GM21576 (cell line): ENCODE measurements around the gene LCA5.
"Not testable (repeated sequence)": the region's sequence is repeated elsewhere in the genome, so short reads cannot be mapped to it uniquely, and the experiment has no call there.

Experiments used
- ATAC-seq: cut with Tn5 transposase; IDR thresholded peaks from one replicate; pipeline ENCODE4 v1.9.1; 2021; ENCODE audit warnings: mild to moderate bottlenecking, moderate library complexity; ENCODE audit not compliant: unreplicated experiment

LCA5 gene

DNA sequence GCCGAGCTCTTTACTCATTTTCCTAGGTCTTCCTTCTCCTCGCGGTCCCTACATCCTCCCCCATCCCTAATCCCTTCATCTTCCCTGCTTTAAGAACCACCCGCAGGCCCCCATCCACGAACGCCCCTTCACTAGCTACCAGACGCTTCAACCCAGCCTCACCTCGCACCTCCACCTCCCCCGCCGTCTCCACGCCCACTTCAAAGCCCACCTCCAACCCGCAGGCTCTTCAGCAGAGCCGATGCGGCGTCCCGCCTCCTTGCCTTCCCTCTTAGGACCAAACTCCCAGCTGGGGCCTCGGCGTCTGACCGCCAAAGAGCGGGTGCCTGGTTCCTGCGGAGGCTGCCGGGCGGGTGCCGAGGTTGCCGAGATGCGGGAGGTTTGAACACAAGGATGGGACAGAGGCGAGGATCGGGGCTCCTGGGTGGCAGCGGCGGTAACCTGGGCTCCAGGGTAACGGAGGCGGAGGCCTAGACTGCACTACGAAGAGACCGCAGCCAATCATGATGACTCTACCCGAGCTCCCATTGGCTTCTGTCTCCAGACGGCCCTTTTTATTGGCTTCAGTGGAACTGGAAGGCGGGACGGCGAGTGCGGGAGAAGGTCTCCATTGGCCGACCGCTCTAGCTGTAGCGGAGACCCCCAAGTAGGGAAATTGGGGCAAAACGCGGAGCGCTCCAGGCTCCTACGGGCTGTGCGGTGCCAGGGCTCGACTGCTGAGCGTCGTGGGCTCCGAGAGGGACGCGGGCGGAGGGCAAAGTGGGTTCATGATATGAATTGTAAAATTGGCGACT is at the start of gene LCA5:
Gene LCA5, minus strand, starts transcription at position 477 of the 794 bp plus-strand sequence. CDS start 18,536 bp downstream, outside the sequence.
- ATAC-seq: peak; percentile 100

DNA sequence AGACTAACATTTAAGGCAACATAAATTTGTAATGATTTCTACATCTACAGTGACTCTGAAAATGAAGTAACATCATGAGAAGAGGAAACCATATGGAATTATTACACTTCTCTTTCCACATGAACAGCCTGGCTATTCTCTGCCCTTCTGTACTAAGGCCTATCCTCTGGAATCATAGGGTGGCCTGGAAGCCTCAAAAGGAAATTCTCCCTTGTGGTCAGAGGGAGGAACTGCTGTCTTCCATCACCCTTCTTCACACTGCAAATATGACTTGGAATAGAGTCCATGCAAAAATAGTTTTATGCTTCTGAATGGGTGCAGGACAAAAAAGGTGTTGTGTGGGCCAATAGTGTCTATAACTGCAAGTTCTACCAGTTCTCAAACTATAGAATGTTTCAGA is 49.3 kb upstream of the LCA5 start:
- no peak for ATAC-seq

DNA sequence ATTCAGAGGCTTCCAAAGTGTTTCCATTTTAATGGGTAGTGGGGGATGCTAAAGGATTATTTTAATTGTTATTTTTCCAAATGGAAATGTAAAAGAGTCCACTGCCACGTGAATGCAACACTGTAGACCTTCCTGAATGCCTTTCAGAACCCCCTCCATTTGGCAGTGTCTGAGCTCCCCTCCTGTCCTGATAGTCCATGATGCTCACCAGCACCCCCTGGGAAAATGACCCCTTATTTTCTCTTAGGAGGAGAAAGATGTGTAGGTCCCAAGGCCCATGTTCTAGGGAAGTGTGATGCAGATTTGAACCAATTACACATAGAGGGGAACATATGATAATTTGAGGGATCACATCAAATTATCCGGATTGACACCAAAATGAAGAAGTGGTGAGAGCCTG is 47.1 kb upstream of the LCA5 start:
- no peak for ATAC-seq

DNA sequence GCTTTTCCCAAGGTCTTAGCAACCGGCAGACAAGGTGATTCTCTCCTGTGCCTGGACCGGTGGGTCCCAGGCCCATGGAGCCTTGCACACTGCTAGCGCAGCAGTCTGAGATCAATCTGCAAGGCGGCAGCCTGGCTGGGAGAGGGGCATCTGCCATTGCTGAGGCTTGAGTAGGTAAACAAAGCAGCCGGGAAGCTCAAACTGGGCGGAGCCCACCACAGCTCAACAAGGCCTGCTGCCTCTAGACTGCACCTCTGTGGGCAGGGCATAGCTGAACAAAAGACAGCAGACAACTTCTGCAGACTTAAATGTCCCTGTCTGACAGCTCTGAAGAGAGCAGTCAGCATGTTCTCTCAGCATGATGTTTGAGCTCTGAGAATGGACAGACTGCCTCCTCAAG is 40.7 kb upstream of the LCA5 start:
- not testable (repeated sequence) for ATAC-seq

DNA sequence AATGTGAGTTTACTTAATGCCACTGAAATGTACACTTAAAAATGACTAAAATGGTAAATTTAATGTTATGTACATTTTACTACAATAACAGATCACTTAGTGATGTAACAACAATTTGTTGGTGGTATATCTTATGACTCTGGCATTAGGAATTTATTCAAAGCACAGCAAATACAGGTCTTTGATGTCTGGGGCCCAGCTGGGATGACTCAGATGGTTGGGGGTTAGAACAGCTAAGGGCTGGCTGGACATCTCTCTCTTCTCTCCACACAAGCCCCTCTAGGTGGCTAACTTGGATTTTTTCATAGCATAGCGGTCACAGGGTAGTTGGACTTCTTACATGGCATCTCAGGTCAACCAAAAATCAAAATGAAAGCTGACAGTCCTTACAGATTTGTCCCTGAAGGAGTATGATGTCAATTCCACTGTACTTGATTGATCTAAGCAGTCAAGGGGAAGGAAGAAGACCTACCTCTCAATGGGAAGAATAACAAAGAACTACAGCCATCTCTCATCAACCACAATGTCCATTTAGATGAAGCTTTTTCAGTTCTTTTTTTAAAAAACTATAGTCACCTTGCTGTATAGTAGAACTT is 37.5 kb upstream of the LCA5 start:
- ATAC-seq: no peak

DNA sequence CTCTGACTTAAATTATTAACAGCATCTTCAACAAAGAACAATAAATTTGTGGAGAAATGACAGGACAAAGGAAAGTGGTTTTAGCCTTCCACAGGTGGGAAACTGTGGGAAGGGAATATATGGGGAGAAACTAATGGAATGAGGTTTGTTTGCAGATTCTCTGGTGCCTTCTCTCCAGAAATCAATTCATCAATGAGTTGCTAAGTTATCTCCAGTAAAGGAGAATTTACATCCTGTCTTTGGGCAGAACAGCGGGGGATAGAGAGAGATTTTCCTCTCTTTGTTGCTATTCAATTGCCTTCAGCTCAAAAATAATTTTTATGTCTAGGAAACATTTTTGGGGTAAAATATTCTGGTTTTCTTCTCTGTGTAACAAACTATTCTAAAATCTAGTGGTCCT is 36.9 kb upstream of the LCA5 start:
- no peak for ATAC-seq

DNA sequence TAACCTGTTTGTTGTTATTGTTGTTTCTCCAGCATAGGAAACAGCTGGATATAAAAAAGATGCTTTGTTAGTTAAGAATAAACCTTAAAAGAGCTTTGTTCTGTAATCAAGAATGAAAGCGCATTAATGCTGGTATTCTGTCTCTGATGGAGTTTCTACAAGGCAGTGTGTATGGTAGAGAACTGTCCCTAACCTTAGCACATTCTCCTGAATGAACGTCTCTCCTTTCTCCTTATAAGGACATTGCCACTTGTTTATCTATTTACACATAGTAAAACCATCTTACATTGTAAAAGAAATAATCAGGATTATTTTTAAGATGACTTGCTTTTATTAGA is 33.8 kb upstream of the LCA5 start:
- peak; percentile 21 for ATAC-seq

DNA sequence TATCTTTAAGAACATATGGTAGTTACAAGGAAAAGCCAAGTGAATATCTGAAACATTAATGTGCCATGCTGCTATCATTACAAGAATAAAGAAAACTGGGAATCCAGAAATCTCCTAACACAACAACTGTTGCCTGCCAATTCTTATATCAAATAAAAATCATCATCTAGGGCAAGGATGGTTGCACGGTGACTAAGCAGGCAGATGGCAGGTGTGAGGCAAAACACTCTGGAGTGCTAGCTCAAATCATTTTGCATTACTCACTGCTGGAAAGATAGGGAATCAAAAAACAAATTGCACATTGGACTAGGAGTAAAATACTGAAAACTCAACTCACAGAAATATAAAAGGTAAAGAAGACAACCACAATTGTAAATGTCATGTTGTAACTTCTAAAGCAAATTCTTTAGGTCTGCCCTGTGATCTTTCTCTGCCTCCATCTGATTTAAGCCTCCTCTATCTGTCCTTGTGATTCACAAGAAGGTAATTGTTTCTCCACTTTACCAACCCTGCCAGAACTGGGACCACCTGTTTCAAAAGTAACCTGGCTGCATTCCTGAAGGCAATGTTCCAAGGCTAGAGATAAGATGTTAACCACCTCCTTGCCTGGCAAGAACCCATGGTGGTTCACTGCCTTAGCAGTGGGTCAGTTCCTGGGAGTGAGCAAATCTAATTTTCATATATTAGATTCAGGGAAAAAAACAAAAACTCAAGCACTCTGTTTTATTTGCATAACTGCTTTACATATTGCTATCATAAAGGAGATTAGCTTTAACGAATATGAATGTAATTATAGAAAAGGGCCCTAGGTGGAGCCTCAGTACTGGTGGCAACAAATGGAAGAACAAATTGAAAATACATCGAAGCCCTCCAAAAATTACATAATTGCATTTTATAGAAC is 33.1 kb upstream of the LCA5 start:
- ATAC-seq: peak; percentile 83

DNA sequence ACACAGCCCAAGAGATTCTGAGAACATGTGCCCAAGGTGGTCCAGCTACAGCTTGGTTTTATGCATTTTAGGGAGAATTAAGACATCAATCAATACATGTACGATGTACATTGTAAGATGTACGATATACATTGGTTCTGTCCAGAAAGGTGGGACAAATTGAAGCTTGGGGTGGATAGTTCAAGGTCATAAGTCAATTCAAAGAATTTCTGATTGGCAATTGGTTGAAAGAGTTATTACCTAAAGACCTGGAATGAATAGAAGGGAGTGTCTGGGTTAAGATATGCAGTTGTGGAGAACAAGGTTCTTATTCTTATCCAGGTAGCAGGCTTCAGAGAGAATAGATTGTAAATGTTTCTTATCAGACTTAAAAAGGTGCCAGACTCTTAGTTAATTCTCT is 31.8 kb upstream of the LCA5 start:
- ATAC-seq: no peak

DNA sequence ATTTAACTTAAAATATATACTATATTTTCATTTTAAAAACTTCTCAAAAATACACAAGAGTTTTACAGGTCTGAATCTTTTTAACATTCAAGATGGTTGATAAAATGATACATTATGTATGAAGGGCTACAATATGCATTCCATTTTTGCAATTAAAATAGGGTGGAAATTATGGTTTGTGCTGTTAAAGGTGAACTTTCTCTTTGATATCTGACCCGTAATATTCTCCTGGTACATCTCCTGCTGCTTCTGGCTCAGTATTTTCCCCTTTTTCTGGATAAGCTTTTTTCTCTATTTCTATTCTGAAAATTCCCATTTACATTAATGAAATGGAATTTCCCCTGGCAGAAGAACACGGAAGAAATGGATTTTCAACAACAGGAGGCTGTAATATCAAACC is 27.4 kb upstream of the LCA5 start:
- ATAC-seq: no peak

DNA sequence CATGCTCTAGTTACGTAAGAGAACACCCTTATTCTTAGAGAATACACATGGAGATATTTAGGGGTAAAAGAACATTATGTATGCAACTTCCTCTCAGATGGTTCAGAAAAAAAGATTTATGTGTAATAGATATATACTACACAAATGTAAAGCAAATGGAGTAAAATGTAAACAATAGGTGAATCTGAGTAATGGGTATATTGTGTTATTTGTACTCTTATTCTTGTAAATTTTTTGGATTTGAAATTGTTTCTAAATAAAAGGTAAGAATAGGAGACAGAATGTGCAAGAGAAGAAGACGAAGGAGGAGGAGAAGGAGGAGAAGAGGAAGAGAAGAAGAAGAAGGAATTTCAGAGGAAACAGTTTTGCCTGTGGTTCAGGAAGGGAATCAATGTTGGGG is 22.5 kb upstream of the LCA5 start:
- ATAC-seq: no peak

DNA sequence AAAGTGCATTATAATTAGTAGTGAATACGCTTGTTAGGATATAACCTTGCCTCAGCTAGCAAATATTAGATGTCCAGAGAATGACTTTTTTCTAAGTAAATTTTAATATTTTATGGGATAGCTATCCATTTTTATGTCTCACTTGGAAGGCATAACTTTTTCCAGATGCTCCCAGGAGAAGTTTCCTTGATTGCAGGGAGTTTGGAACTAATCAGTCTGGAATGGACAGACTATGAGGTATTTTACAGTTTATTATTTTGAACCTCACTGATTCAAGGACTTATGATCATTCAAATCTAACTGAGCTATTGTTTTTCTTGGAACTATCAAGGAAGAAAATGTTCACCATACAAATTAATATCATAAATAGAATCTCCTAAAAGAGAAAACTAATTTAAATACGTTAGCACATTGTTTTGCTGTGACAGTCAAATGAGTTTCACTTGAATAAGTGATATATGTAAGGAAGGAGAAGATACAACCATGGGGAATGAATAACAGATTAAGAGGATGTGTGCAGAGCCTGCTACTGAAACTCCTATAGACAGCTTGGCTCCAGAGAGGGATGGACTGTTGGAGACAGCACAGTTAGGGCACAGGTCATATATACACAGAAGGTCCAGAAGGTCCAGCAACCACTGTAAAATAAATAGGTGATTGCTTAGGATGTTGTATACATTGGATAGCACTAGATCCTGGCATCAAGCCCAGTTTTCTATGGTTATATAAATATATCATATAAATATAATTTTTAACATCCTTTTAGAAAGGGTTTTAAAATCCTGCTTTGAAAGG is 20.6 kb upstream of the LCA5 start:
- ATAC-seq: no peak

DNA sequence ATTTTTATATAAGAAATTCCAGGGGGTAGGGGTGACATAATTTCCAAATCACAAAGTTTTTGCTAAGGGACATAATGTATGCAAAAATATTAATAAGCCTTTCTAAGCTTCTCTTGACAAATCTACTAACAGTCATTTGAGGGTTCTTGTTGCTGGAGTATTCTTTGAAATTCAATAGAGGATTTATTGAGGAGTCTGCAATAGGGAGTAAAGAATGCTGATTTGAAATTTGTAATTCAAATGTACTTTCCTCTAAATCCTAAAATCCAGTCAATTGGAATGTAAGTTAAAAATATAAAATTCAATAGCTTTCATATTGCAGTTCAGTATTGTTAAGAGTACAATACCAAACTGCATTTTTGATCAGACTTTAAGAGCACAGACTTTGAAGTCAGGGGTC is 17.1 kb upstream of the LCA5 start:
- no peak for ATAC-seq

DNA sequence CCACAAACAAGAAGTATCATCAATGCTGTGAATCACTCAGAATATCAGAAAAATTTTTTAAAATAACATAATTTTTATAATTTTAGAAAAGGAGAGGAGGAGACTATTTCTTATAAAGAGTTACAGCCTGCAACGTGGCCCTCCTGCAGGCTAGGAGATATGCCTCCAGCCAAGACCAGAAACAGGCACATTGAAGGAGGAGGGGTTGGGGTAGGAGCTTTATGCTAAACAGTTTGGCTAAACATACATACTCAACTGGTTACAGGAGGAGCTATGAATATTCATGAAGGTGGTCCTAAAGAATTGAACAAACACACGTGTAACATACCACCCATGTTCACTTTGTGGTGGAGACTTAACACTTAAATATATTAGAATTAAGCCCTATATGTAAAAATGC is 14.2 kb upstream of the LCA5 start:
- ATAC-seq: no peak

DNA sequence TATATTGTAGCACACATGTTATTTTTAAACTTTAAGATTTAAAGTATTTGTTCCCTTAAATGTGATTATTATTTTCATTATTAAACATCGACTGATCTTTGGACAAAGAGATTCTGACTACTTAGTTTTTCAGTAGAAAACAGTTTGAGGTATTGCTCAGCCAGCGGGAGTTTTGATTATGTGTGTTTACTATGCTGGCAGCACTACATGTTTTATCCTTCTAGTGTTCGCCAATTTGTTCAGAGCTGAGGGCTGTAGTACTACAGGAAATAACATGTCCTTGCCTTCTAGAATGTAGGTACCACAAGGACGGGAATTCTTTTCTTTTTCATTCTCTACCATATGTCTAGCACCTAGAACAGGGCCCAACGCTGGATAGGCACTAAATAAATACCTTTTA is 11.1 kb upstream of the LCA5 start:
- ATAC-seq: no peak

DNA sequence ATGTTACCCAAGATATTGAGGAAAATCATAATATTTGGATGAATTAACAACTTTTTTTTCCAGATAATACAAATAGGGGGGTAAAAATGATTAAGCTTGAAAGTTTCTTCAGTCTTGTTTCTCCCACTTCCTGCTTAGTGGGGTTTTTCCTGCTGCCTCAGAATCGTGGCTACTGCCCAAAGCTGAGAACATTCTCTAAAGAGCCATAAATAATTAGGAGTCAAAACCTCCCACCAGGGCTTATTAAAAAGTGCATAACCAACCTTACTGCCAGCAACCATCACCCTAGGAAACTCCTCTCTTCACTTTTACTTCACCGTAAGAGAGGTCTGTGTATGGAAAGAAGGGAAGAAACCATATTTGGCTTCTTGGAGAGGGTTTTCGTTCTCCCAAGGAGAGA is 9.0 kb upstream of the LCA5 start:
- ATAC-seq: no peak

DNA sequence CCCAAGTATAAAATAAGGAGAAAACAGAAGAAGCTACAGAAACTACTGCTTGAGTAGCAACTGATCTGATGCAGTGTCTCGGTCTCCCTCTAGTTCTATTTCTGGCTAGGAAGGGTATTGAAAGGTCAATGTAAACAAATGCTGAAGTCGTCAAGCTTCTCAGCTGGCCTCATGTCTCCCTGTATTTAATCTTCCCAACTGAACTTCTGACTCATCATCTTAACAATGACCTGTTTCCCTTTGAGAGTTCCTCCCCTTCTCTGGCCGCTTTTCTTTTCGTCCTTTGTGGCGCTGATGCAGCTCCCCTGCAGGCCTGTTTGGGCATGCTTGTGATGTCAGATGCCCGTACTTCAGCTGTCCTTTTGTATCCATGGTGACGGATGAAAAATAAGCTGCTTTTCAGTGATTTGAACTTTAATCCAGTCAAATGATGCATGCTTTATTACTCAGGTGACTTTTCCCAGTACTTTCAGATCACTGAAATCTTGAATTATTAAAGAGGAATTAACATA is 7.8 kb upstream of the LCA5 start:
- ATAC-seq: peak; percentile 86

DNA sequence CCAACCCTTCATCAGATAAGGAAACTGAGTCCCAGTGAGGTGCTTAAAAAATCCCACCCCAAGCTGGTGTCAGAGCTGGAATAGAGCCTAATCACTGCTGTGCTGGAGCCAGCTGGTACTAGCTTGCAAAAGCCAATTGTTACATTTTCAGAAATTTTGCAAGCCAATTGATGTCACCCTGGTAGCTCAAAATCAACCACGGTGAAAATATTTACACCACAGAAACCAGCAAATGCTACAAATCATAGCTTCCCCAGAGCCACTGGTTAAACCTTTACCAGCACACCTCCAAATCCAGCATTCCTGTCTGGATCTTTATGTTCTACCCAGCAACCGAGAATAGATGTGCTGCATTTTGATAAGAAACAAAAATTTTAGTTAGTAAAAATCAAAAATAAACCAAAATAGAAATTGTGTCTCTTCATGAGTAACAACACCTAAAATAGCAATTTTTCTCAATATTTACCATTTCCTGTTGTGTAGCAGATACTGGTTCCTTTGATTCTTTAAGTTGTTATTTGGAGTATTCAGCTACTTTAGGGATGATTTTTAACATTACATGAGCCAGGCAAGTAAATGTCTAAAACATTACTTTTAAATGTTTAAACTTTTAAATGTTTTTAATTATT is 7.2 kb upstream of the LCA5 start:
- peak; percentile 64 for ATAC-seq

DNA sequence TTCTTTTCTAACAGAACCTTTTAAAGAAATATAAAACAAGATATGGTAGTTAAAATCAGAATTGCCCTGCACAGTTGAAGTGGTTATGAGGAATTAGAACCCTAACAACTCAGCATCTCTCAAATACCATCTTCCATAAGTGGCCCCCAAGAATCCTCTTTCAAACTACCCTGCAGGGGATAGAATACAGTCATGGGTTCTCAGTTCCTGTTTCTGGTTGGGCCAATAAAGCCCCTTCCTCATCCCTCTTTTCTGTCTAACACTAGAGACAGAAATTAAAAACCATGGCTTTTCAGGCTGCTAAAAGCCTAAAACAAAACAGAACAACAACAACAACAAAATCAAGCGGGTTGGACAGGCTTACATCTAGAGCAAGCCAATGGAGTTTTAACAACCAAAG is 6.7 kb upstream of the LCA5 start:
- peak; percentile 23 for ATAC-seq

DNA sequence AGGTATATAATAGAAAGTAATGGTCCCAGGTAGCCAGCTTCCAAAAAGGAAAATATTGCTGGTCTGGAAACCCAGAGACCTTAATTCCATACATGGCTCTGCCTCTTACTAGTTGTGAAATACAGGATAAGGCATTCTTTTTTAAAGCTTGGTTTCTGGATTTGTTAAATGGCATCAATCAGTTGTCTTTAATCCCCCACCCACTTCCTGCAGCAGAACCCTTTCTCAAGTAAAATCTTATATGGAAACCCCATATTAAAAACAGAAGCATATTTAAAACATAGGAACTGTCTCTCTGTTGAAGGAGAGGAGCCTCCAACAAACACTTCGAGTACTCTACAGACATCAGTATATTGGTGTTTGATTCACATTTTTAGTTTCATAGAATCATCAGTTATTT is 6.2 kb upstream of the LCA5 start:
- ATAC-seq: no peak
